Smooth muscle cell (in vitro differentiated cells): ENCODE data around the gene OR6C68. TPM values are rescaled to one million over a fixed set of nuclear protein-coding genes. Genes with fewer than 3 reads are reported as not detected.
"Not testable (repeated sequence)": the region's sequence is repeated elsewhere in the genome, so short reads cannot be mapped to it uniquely, and the experiment has no call there.

Experiments used
- DNase-seq: peaks from one replicate; lab custom pipeline; 2025; ENCODE audit not compliant: unreplicated experiment; lab: John Stamatoyannopoulos, UW
- H2AFZ ChIP-seq: fragments of 200-600 bp; sonication (generic); 2 replicates; pipeline ENCODE4 v1.6.0; 2016; ENCODE audit warnings: antibody characterized with exemption, low read depth, mild to moderate bottlenecking
- H3F3A ChIP-seq: fragments of 200-600 bp; sonication (generic); 2 replicates; pipeline ENCODE4 v1.6.0; 2017; ENCODE audit warnings: antibody characterized with exemption, low read depth
- H3K27ac ChIP-seq: fragments of 200-600 bp; sonication (generic); 2 replicates; pipeline ENCODE4 v1.5.1; 2016; ENCODE audit warnings: low read depth, mild to moderate bottlenecking
- H3K27me3 ChIP-seq: fragments of 200-600 bp; sonication (generic); 2 replicates; pipeline ENCODE4 v1.6.1; 2016; ENCODE audit warnings: low read depth, mild to moderate bottlenecking
- H3K36me3 ChIP-seq: fragments of 200-600 bp; sonication (generic); 2 replicates; pipeline ENCODE4 v1.5.1; 2016; ENCODE audit warnings: low read depth
- H3K4me1 ChIP-seq: fragments of 200-600 bp; sonication (generic); 2 replicates; pipeline ENCODE4 v1.5.1; 2016; ENCODE audit warnings: low read depth
- H3K4me2 ChIP-seq: fragments of 200-600 bp; sonication (generic); 2 replicates; pipeline ENCODE4 v1.6.0; 2016; ENCODE audit warnings: mild to moderate bottlenecking
- H3K4me3 ChIP-seq: fragments of 200-600 bp; sonication (generic); 2 replicates; pipeline ENCODE4 v1.5.1; 2016; ENCODE audit warnings: mild to moderate bottlenecking
- H3K79me2 ChIP-seq: fragments of 200-600 bp; sonication (generic); 2 replicates; pipeline ENCODE4 v1.6.0; 2016; ENCODE audit warnings: low read depth, mild to moderate bottlenecking
- H3K9ac ChIP-seq: fragments of 200-600 bp; sonication (generic); 2 replicates; pipeline ENCODE4 v1.6.0; 2016; ENCODE audit warnings: low read depth
- H3K9me3 ChIP-seq: fragments of 200-600 bp; sonication (generic); replicated peaks from 2 replicates; pipeline ENCODE4 v1.5.1; 2016; ENCODE audit warnings: low read depth
- H4K20me1 ChIP-seq: fragments of 200-600 bp; sonication (generic); 2 replicates; pipeline ENCODE4 v1.6.0; 2016; ENCODE audit warnings: low read depth
- CTCF ChIP-seq: fragments of 200-600 bp; sonication (generic); IDR thresholded peaks from 2 replicates; pipeline ENCODE4 v1.5.1; 2017; ENCODE audit warnings: borderline replicate concordance, mild to moderate bottlenecking, antibody characterized with exemption; ENCODE audit not compliant: insufficient read depth, poor library complexity, severe bottlenecking
- WGBS: methylation state at CpG from one replicate; pipeline ENCODE4 v1.1.7; 2016; ENCODE audit warnings: low lambda C conversion rate; 5-methylcytosine and 5-hydroxymethylcytosine counted together
- polyA plus RNA-seq: library from polyadenylated mRNA; unstranded; fragments of >200 nt; fragmentation: Nextera tagmentation; extraction: Ambion mirVana; gene quantifications from 2 replicates; pipeline ENCODE4 v1.2.1, GENCODE V29; 2016
- total RNA-seq: library from RNA; depleted of rRNA; stranded (reverse); fragments of >200 nt; gene quantifications from 2 replicates; pipeline ENCODE4 v1.2.3, GENCODE V29; 2014

The OR6C68 gene
- total and polyA plus RNA-seq, 2 experiments from 2014 or later: not detected

GRCh38 chr12:55448825-55449224 lies 43.4 kb upstream of the OR6C68 start:
- no peaks in the 10 kb centered on the region for H3F3A ChIP-seq
- no peak for DNase-seq
- no peaks in the 10 kb centered on the region for H3K79me2 ChIP-seq
- no peak overlapping the region for H3K4me2 ChIP-seq
- H3K27ac ChIP-seq: no peak overlapping the region
- no peak overlapping the region for H2AFZ ChIP-seq
- no peaks in the 10 kb centered on the region for H4K20me1 ChIP-seq
- TF ChIP-seq CTCF: no peak
- no peaks in the 10 kb centered on the region for H3K9me3 ChIP-seq
- H3K27me3 ChIP-seq: no peaks in the 10 kb centered on the region
- H3K4me3 ChIP-seq: no peak overlapping the region
- no peaks in the 10 kb centered on the region for H3K36me3 ChIP-seq
- H3K4me1 ChIP-seq: no peaks in the 10 kb centered on the region
- H3K9ac ChIP-seq: no peak overlapping the region

DNA sequence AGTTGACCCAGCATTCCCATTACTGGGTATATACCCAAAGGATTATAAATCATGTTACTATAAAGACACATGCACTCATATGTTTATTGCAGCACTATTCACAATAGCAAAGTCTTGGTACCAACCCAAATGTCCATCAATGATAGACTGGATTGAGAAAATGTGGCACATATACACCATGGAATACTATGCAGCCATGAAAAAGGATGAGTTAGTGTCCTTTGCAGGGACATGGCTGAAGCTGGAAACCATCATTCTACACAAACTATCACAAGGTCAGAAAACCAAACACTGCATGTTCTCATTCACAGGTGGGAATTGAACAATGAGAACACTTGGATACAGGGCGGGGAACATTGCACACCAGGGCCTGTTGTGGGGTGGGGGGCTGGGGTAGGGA lies 27.3 kb upstream of the OR6C68 start:
- H3K9ac ChIP-seq, H4K20me1 ChIP-seq: not testable (repeated sequence)
- WGBS: 90% methylated on average over 1 of the region's 1 CpG

DNA sequence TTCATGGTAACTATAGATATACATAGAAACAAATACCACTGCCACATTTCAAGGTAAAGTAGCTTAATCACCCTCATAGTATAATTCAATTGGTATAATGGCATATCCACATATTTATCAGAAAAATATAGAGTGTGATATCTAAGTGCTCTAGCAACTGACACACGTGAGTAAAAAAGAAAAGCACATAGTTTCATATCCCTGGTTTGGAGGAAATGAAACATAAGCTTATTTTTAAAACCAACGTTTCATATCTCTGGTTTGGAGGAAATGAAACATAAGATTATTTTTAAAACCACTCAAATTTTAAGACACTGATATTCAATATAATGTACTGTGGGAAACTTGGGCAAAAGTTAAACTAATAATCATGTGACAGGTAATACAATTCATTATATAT lies 24.3 kb upstream of the OR6C68 start:
- no peak overlapping the region for H3K27ac ChIP-seq
- H3K4me3 ChIP-seq: no peak overlapping the region
- H3K36me3 ChIP-seq: no peaks in the 10 kb centered on the region
- no peaks in the 10 kb centered on the region for H3K4me1 ChIP-seq
- H4K20me1 ChIP-seq: no peaks in the 10 kb centered on the region
- no peak overlapping the region for H3K4me2 ChIP-seq
- 88% methylated on average over 2 of the region's 2 CpGs for WGBS
- H3K9ac ChIP-seq: no peak overlapping the region
- no peaks in the 10 kb centered on the region for H3F3A ChIP-seq
- H3K9me3 ChIP-seq: no peaks in the 10 kb centered on the region
- H2AFZ ChIP-seq: no peak overlapping the region
- H3K79me2 ChIP-seq: no peaks in the 10 kb centered on the region
- no peaks in the 10 kb centered on the region for H3K27me3 ChIP-seq
- TF ChIP-seq CTCF: no peak
- no peak for DNase-seq

More for the DNA sequence above, 27.3 kb upstream of the OR6C68 start:
- H3K36me3 ChIP-seq, H3K9me3 ChIP-seq, H3K4me3 ChIP-seq, H3K4me2 ChIP-seq, H2AFZ ChIP-seq, H3F3A ChIP-seq, H3K4me1 ChIP-seq, H3K79me2 ChIP-seq, H3K27me3 ChIP-seq, H3K27ac ChIP-seq, DNase-seq: not testable (repeated sequence)

DNA sequence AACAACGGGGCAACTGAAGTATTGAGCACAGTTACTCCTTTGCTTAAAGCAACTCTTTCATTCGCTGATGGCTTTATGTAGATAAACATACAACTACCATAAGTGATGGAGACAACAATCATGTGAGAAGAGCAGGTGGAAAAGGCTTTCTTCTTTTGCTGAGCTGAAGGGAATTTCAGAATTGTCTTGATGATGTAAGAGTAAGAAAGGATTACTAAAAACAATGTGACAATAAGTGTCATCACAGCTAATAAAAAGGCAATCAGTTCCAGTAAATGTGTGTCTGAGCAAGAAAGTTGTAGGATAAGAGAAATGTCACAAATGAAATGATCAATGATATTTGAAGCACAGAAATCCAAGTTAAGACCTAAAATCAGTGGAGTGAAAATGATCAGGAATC lies 22.9 kb upstream of the OR6C68 start:
- Histone ChIP-seq H4K20me1 (no peaks in the 10 kb centered on the region), H3K79me2 (no peaks in the 10 kb centered on the region), H3K9ac (no peak overlapping the region), H3K4me1 (no peaks in the 10 kb centered on the region), H3K4me3 (no peak overlapping the region), H3F3A (no peaks in the 10 kb centered on the region), H3K27ac (no peak overlapping the region), H2AFZ (no peak overlapping the region), H3K27me3 (no peaks in the 10 kb centered on the region), H3K9me3 (no peaks in the 10 kb centered on the region), H3K36me3 (no peaks in the 10 kb centered on the region), H3K4me2 (no peak overlapping the region)
- no peak for DNase-seq
- 79% methylated on average over 2 of the region's 2 CpGs for WGBS
- TF ChIP-seq CTCF: no peak
